RWPE2 (cell line): Measurements from ENCODE around the gene ALK.

ENCODE experiments used
- ATAC-seq: fragments of 200-7000 bp; cut with Tn5 transposase; 3 replicates; pipeline ENCODE4 v1.9.1; 2021; ENCODE audit warnings: low read depth
- DNase-seq: peaks from one replicate; pipeline ENCODE4 v3.0.0-alpha.2; 2020; ENCODE audit warnings: low spot score
- H3K27ac ChIP-seq: fragments of 450-650 bp; 2 replicates; pipeline ENCODE4 v1.5.1; 2017; ENCODE audit warnings: mild to moderate bottlenecking; ENCODE audit not compliant: poor library complexity, severe bottlenecking
- H3K27me3 ChIP-seq: fragments of 250-450 bp; sonication (Bioruptor Pico); 2 replicates; pipeline ENCODE4 v1.5.1; 2021; ENCODE audit warnings: mild to moderate bottlenecking, moderate library complexity; ENCODE audit not compliant: insufficient read depth, poor library complexity, severe bottlenecking
- H3K36me3 ChIP-seq: fragments of 250-450 bp; sonication (Bioruptor Pico); 2 replicates; pipeline ENCODE4 v1.5.1; 2020; ENCODE audit warnings: low read depth, mild to moderate bottlenecking, moderate library complexity
- H3K4me1 ChIP-seq: fragments of 250-450 bp; sonication (Bioruptor Pico); 2 replicates; pipeline ENCODE4 v1.5.1; 2021; ENCODE audit warnings: mild to moderate bottlenecking, moderate library complexity; ENCODE audit not compliant: insufficient read depth, poor library complexity, severe bottlenecking
- H3K4me3 ChIP-seq: fragments of 250-450 bp; sonication (Bioruptor Pico); 2 replicates; pipeline ENCODE4 v1.5.1; 2021; ENCODE audit warnings: mild to moderate bottlenecking, moderate library complexity; ENCODE audit not compliant: severe bottlenecking
- H3K9me3 ChIP-seq: fragments of 250-450 bp; sonication (Bioruptor Pico); 2 replicates; pipeline ENCODE4 v1.5.1; 2021; ENCODE audit warnings: mild to moderate bottlenecking, moderate library complexity; ENCODE audit not compliant: severe bottlenecking
- CTCF ChIP-seq: fragments of 450-650 bp; IDR thresholded peaks from one replicate; pipeline ENCODE4 v1.5.1; 2017; ENCODE audit warnings: mild to moderate bottlenecking, moderate library complexity; ENCODE audit not compliant: poor library complexity, severe bottlenecking

ALK gene

GRCh38 chr2:29615841-29616240 is 305.5 kb downstream of the ALK start:
- no peaks in the 10 kb centered on the region for H3K27me3 ChIP-seq
- TF ChIP-seq CTCF: no peak
- no peak overlapping the region for H3K27ac ChIP-seq
- ATAC-seq: no peak
- H3K4me3 ChIP-seq: no peak overlapping the region
- H3K36me3 ChIP-seq: no peaks in the 10 kb centered on the region
- DNase-seq: no peak
- no peaks in the 10 kb centered on the region for H3K4me1 ChIP-seq
- H3K9me3 ChIP-seq: no peaks in the 10 kb centered on the region

GRCh38 chr2:29615183-29615582 is 306.2 kb downstream of the ALK start:
- no peak for ATAC-seq

GRCh38 chr2:29614295-29614830 is 307.0 kb downstream of the ALK start:
- H3K27me3 ChIP-seq: no peaks in the 10 kb centered on the region
- no peaks in the 10 kb centered on the region for H3K4me1 ChIP-seq
- ATAC-seq (no peak), DNase-seq (no peak)
- H3K36me3 ChIP-seq: no peaks in the 10 kb centered on the region
- TF ChIP-seq CTCF: no peak
- H3K9me3 ChIP-seq: no peaks in the 10 kb centered on the region
- no peak overlapping the region for H3K27ac ChIP-seq
- H3K4me3 ChIP-seq: no peak overlapping the region

More at GRCh38 chr2:29615183-29615582, 306.2 kb downstream of the ALK start:
- H3K36me3 ChIP-seq: no peaks in the 10 kb centered on the region
- TF ChIP-seq CTCF: no peak
- H3K9me3 ChIP-seq: no peaks in the 10 kb centered on the region
- H3K4me1 ChIP-seq: no peaks in the 10 kb centered on the region
- no peak overlapping the region for H3K4me3 ChIP-seq
- no peaks in the 10 kb centered on the region for H3K27me3 ChIP-seq
- DNase-seq: no peak
- H3K27ac ChIP-seq: no peak overlapping the region

- Histone ChIP-seq H3K36me3 (no peaks in the 10 kb centered on the region), H3K4me3 (no peak overlapping the region), H3K9me3 (no peaks in the 10 kb centered on the region), H3K27ac (no peak overlapping the region), H3K4me1 (no peaks in the 10 kb centered on the region), H3K27me3 (no peaks in the 10 kb centered on the region)
- ATAC-seq (no peak), DNase-seq (no peak)
- no peak for TF ChIP-seq CTCF
Measured at GRCh38 chr2:29613792-29614266, 307.6 kb downstream of the ALK start.

- H3K4me1 ChIP-seq: no peaks in the 10 kb centered on the region
Measured at GRCh38 chr2:29613067-29613466, 308.3 kb downstream of the ALK start.

More at GRCh38 chr2:29613067-29613466, 308.3 kb downstream of the ALK start:
- no peak for TF ChIP-seq CTCF
- no peaks in the 10 kb centered on the region for H3K36me3 ChIP-seq
- H3K27ac ChIP-seq: no peak overlapping the region
- DNase-seq: no peak
- H3K9me3 ChIP-seq: no peaks in the 10 kb centered on the region
- ATAC-seq: no peak
- no peaks in the 10 kb centered on the region for H3K27me3 ChIP-seq
- no peak overlapping the region for H3K4me3 ChIP-seq
